Renal cortex interstitium (tissue), 11 donors: ENCODE data around the gene ZNF154. TPM values are rescaled to one million over a fixed set of nuclear protein-coding genes. Genes with fewer than 3 reads are reported as not detected.

Source experiments
- DNase-seq, 11 donors: peaks; one replicate each; pipeline ENCODE4 v3.0.0-alpha.2; 2013; ENCODE audit warnings: low read depth in 9 of 11, low spot score in 4 of 11; ENCODE audit errors: extremely low read depth in 1 of 11
- polyA plus RNA-seq, 3 donors: library from polyadenylated mRNA; unstranded; fragments of 120-200 nt; gene quantifications; one replicate each; pipeline ENCODE4 v1.2.1, GENCODE V29; 2013; ENCODE audit not compliant: insufficient read length in 3 of 3

The ZNF154 gene
- polyA plus RNA-seq, 3 donors = 26.3 to 36.1 (median 27.7) TPM

DNA sequence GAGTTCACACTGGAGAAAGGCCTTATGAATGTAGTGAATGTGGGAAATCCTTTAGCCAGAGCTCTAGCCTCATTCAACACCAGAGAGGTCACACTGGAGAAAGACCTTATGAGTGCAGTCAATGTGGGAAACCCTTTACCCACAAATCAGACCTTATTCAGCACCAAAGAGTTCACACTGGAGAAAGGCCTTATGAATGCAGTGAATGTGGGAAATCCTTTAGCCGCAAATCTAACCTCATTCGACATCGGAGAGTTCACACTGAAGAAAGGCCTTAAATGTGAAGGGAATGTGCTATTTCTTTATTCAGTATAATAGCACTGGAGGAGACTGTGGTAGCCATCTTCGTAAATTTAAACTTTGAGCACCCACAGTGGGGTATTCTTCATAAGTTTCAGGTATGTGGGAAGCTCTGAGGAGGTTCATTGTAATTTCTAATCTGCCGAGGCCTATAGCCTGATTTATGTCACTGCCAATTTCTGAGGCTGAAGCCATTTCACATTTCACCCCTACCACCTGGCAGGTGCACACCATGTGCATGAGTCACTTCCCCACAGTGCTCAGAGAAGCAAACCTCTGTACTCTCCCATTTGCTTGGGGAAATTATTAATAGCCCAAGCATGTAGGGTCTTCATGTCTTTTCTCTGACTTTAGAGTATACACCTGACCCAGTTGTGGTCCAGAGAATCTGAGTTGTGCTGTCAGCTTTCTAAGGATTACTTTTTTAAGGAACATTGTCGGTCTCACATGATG lies 20.8 kb downstream of the ZNF154 start:
- DNase-seq = no peak

DNA sequence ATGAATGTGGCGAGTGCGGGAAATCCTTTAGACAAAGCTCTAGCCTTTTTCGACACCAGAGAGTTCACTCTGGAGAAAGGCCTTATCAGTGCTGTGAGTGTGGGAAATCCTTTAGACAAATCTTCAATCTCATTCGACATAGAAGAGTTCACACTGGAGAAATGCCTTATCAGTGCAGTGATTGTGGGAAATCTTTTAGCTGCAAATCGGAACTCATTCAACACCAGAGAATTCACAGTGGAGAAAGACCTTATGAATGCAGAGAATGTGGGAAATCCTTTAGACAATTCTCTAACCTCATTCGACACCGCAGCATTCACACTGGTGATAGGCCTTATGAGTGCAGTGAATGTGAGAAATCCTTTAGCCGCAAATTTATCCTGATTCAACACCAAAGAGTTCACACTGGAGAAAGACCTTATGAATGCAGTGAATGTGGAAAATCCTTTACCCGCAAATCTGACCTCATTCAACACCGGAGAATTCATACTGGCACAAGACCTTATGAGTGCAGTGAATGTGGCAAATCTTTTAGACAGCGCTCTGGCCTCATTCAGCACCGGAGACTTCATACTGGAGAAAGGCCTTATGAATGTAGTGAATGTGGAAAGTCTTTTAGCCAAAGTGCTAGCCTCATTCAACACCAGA lies 21.5 kb downstream of the ZNF154 start:
- DNase-seq = no peak

GRCh38 chr19:57686727-57687126 lies 22.3 kb downstream of the ZNF154 start:
- DNase-seq = no peak

DNA sequence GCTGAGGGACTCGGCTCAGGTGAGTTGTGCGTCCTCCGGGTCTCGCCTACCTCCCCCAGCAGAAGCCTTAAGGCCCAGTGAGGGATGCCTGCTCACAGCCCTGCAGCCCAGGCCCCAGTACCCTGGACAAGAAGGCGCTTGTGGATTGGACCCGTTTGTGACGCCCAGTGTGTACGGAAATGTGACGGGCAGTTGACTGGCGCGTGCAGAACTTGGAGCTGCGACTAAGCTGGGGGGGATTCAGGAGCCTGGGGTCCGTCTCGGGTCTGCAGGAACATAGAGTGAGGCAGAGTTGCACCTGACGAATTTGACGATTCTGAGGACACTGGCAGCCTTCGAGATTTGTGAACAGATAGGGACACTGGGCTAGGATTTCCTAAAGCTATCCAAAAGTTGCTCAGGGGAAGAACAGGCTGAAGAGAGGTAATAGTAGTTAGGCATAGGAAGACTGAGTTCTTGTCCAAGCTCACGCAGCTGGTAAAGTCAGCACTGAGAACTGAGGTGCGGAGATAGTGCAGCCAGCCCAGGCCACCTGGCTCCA lies 26.7 kb downstream of the ZNF154 start:
- peak in 1 of 11 donors; percentile 24 for DNase-seq

GRCh38 chr19:57675881-57676280 lies 33.1 kb downstream of the ZNF154 start:
- no peak for DNase-seq

GRCh38 chr19:57672466-57672865 lies 36.5 kb downstream of the ZNF154 start:
- DNase-seq = no peak

- no peak for DNase-seq
These were observed 37.7 kb downstream of the ZNF154 start for GRCh38 chr19:57671124-57671895.

DNA sequence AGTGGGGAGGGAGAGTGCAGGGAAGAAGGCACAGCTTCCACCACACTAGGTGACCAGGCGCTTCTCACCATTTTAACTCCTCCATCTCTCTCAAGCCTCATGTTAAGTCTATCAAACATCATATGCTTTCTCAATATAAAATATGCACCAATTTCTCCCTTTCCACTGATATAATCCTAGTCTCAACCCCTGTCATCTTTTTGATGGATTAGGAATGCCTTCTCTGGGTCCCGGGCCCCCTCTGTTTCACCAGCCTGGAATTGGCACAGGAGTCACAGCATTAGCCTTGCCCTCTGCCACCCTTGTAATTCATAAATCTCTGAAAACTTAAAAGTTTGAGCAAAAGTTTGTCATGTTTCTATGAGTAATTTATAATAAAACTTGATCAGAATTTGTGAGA lies 40.4 kb downstream of the ZNF154 start, which contains the start of gene ZSCAN4:
ZSCAN4 (plus strand) TSS at position 301 of the 400 bp plus-strand sequence. CDS start 7,211 bp downstream, outside the sequence.
- DNase-seq = no peak

GRCh38 chr19:57667228-57667627 lies 41.8 kb downstream of the ZNF154 start:
- no peak for DNase-seq

DNA sequence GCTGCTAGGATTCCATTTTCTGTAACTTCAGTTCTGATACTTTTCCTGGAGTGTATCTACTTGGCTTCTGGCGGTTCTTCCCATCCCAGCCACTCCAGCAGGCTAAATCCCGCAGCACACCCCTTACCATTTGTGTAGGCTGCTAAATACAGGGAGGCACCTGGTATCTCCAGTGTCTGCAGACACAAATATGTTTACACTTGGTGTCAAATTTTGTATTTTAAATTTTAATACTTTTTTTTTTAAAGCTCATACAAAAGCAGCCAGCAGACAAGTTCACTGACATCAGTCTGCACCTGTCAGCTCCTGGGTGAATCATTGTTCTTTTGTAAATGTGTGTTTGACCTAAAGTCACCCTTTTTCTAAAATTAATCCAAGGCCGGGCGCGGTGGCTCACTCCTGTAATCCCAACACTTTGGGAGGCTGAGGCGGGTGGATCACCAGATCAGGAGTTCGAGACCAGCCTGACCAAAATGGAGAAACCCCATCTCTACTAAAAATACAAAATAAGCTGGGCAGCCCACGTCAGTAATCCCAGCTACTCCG lies 43.7 kb downstream of the ZNF154 start:
- DNase-seq = no peak

GRCh38 chr19:57664269-57665127 lies 44.5 kb downstream of the ZNF154 start:
- peak in 10 of 11 donors; percentile 32 to 72 (median 52) for DNase-seq

- DNase-seq = no peak
These were observed 52.7 kb downstream of the ZNF154 start for GRCh38 chr19:57656346-57656745.

- DNase-seq = no peak
These were observed 53.6 kb downstream of the ZNF154 start for GRCh38 chr19:57655443-57655842.

DNA sequence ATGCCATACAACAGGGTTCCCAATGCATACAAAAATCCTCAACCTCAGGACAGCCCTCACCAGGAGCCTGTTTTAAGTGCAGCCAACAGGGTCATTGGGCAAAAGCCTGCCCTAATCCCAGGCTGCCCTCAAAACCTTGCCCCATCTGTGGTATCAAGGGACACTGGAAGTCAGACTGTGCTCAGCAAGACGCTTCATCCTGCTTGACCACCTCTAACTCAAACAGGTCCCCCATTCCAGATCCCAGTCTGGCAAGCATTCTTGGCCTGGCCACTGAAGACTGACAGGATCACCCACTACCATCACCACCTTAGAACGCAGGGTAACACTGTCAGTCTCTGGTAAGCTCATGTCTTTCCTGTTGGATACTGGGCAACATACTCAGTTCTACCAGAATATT lies 55.3 kb downstream of the ZNF154 start:
- DNase-seq = no peak

GRCh38 chr19:57651654-57651996 lies 57.4 kb downstream of the ZNF154 start:
- DNase-seq = no peak

DNA sequence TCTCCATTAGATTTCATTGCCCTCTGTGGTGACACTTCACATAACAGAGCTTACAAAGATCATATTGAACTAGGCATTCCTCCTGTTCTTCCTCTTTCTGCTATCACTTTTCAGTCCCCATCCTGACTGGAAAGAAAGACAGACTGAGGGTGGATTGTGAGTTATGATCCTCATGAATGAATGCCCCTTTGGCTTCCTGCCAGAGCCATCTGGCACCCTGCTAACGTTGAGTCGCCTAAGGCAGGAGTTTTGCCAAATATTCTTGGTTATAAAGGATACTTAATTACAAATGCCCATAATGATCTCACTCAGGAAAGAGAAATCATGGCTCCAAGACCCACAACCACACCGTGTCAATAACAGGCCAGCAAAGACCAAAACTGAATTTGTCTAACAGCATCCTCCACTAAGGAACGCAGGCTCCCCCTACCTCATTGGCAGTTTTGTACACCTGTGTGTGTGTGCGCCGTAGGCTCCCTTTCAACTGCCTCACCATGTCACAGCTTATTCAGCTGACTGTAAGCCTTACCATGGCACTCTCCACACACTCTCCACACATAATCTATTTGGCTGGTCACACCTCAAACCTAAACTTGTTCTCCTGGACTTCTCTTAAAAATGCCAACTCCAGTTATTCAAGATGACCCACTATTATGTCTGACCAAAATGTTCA lies 60.5 kb downstream of the ZNF154 start:
- no peak for DNase-seq
